ENCODE measurements around the gene VANGL2.
A peak's percentile ranks its signal among the peaks of the same experiment; 100 is the strongest.

VANGL2 gene

GRCh38 chr1:160451859-160452232, 51.5 kb downstream of the VANGL2 start:
- ATAC-seq (replicated peaks): no peak
- peak overlapping the region; percentile 26 to 83 for H3K27ac Mint-ChIP-seq

GRCh38 chr1:160453443-160453842, 53.1 kb downstream of the VANGL2 start:
- Mint-ChIP-seq H3K4me3 (peak overlapping the region; percentile 60 to 73), H3K27me3 (no peaks in the 10 kb centered on the region), H3K27ac (peak overlapping the region; percentile 49 to 92), H3K4me1 (ENCODE audit: low read depth in 2 of 2) (peaks cover 15 to 45% of the 10 kb centered on the region in 2 donors), H3K36me3 (ENCODE audit: insufficient read depth) (no peaks in the 10 kb centered on the region), H3K9me3 (no peaks in the 10 kb centered on the region)
- DNase-seq: no peak
- ATAC-seq (replicated peaks): peak; percentile 85

More at GRCh38 chr1:160451859-160452232, 51.5 kb downstream of the VANGL2 start:
- peak overlapping the region; percentile 41 to 48 for H3K4me3 Mint-ChIP-seq
- no peaks in the 10 kb centered on the region for H3K27me3 Mint-ChIP-seq
- no peak for DNase-seq
- H3K9me3 Mint-ChIP-seq: no peaks in the 10 kb centered on the region
- no peaks in the 10 kb centered on the region for H3K36me3 Mint-ChIP-seq (ENCODE audit: insufficient read depth)
- peaks cover 20 to 52% of the 10 kb centered on the region in 2 donors for H3K4me1 Mint-ChIP-seq (ENCODE audit: low read depth in 2 of 2)

GRCh38 chr1:160454371-160455152, 54.2 kb downstream of the VANGL2 start:
- no peak for ATAC-seq (replicated peaks)
- Mint-ChIP-seq H3K9me3 (no peaks in the 10 kb centered on the region), H3K27me3 (no peaks in the 10 kb centered on the region), H3K4me1 (ENCODE audit: low read depth in 2 of 2) (peaks cover 16 to 51% of the 10 kb centered on the region in 2 donors), H3K27ac (peak overlapping the region in 1 of 2 donors; percentile 85), H3K36me3 (ENCODE audit: insufficient read depth) (no peaks in the 10 kb centered on the region), H3K4me3 (peak overlapping the region in 1 of 2 donors; percentile 34)
- no peak for DNase-seq

- peaks cover 17 to 54% of the 10 kb centered on the region in 2 donors for H3K4me1 Mint-ChIP-seq (ENCODE audit: low read depth in 2 of 2)
- H3K27me3 Mint-ChIP-seq: no peaks in the 10 kb centered on the region
- H3K4me3 Mint-ChIP-seq: peak overlapping the region; percentile 24 to 34
- no peak for ATAC-seq (replicated peaks)
- no peaks in the 10 kb centered on the region for H3K9me3 Mint-ChIP-seq
- H3K27ac Mint-ChIP-seq: peak overlapping the region in 1 of 2 donors; percentile 85
- H3K36me3 Mint-ChIP-seq (ENCODE audit: insufficient read depth): no peaks in the 10 kb centered on the region
- DNase-seq: no peak
Measured at GRCh38 chr1:160455153-160455517, 54.8 kb downstream of the VANGL2 start.

GRCh38 chr1:160459056-160459455, 58.7 kb downstream of the VANGL2 start:
- no peak for ATAC-seq (replicated peaks)
- Mint-ChIP-seq H3K4me1 (ENCODE audit: low read depth in 2 of 2) (peaks cover 23 to 45% of the 10 kb centered on the region in 2 donors), H3K27me3 (no peaks in the 10 kb centered on the region), H3K36me3 (ENCODE audit: insufficient read depth) (no peaks in the 10 kb centered on the region), H3K27ac (peak overlapping the region in 1 of 2 donors; percentile 17), H3K4me3 (no peak overlapping the region), H3K9me3 (no peaks in the 10 kb centered on the region)
- DNase-seq: no peak

- DNase-seq (no peak), ATAC-seq (replicated peaks) (no peak)
- Mint-ChIP-seq H3K4me1 (ENCODE audit: low read depth in 2 of 2) (peaks cover 23 to 47% of the 10 kb centered on the region in 2 donors), H3K27me3 (no peaks in the 10 kb centered on the region), H3K27ac (peak overlapping the region in 1 of 2 donors; percentile 91), H3K4me3 (peak overlapping the region in 1 of 2 donors; percentile 51), H3K36me3 (ENCODE audit: insufficient read depth) (no peaks in the 10 kb centered on the region), H3K9me3 (no peaks in the 10 kb centered on the region)
Measured at GRCh38 chr1:160459687-160460086, 59.3 kb downstream of the VANGL2 start.

- Mint-ChIP-seq H3K9me3 (no peaks in the 10 kb centered on the region), H3K27me3 (no peaks in the 10 kb centered on the region), H3K4me1 (ENCODE audit: low read depth in 2 of 2) (peaks cover 22 to 44% of the 10 kb centered on the region in 2 donors), H3K27ac (peak overlapping the region; percentile 36 to 91), H3K4me3 (peak overlapping the region; percentile 51 to 60), H3K36me3 (ENCODE audit: insufficient read depth) (no peaks in the 10 kb centered on the region)
- DNase-seq (no peak), ATAC-seq (replicated peaks) (no peak)
Measured at GRCh38 chr1:160460214-160460642, 59.9 kb downstream of the VANGL2 start.

GRCh38 chr1:160460683-160461287, 60.4 kb downstream of the VANGL2 start:
- ATAC-seq (replicated peaks): no peak
- H3K4me1 Mint-ChIP-seq (ENCODE audit: low read depth in 2 of 2): peaks cover 18 to 41% of the 10 kb centered on the region in 2 donors
- H3K4me3 Mint-ChIP-seq: peak overlapping the region; percentile 51 to 60
- peaks cover under 1% of the 10 kb centered on the region for H3K36me3 Mint-ChIP-seq (ENCODE audit: insufficient read depth)
- H3K27me3 Mint-ChIP-seq: no peaks in the 10 kb centered on the region
- no peaks in the 10 kb centered on the region for H3K9me3 Mint-ChIP-seq
- DNase-seq: no peak
- H3K27ac Mint-ChIP-seq: peak overlapping the region; percentile 36 to 91

- peaks cover 3% of the 10 kb centered on the region for H3K36me3 Mint-ChIP-seq (ENCODE audit: insufficient read depth)
- ATAC-seq (replicated peaks): no peak
- DNase-seq: no peak
- no peak overlapping the region for H3K4me3 Mint-ChIP-seq
- no peaks in the 10 kb centered on the region for H3K27me3 Mint-ChIP-seq
- H3K27ac Mint-ChIP-seq: no peak overlapping the region
- H3K4me1 Mint-ChIP-seq (ENCODE audit: low read depth in 2 of 2): peaks cover 16 to 47% of the 10 kb centered on the region in 2 donors
- H3K9me3 Mint-ChIP-seq: no peaks in the 10 kb centered on the region
Measured at GRCh38 chr1:160465123-160465522, 64.8 kb downstream of the VANGL2 start.

- Mint-ChIP-seq H3K27me3 (no peaks in the 10 kb centered on the region), H3K4me3 (no peak overlapping the region), H3K4me1 (ENCODE audit: low read depth in 2 of 2) (peaks cover 7 to 35% of the 10 kb centered on the region in 2 donors), H3K36me3 (ENCODE audit: insufficient read depth) (peaks cover 3% of the 10 kb centered on the region), H3K9me3 (no peaks in the 10 kb centered on the region), H3K27ac (no peak overlapping the region)
- no peak for DNase-seq
- ATAC-seq (replicated peaks): no peak
Measured at GRCh38 chr1:160466961-160467360, 66.6 kb downstream of the VANGL2 start.

GRCh38 chr1:160467576-160467975, 67.2 kb downstream of the VANGL2 start:
- ATAC-seq (replicated peaks) (no peak), DNase-seq (no peak)
- Mint-ChIP-seq H3K9me3 (no peaks in the 10 kb centered on the region), H3K27ac (no peak overlapping the region), H3K36me3 (ENCODE audit: insufficient read depth) (peaks cover 3% of the 10 kb centered on the region), H3K4me1 (ENCODE audit: low read depth in 2 of 2) (peaks cover 7 to 35% of the 10 kb centered on the region in 2 donors), H3K4me3 (no peak overlapping the region), H3K27me3 (no peaks in the 10 kb centered on the region)

- Mint-ChIP-seq H3K36me3 (ENCODE audit: insufficient read depth) (no peaks in the 10 kb centered on the region), H3K4me3 (no peak overlapping the region), H3K27ac (no peak overlapping the region), H3K27me3 (no peaks in the 10 kb centered on the region), H3K9me3 (no peaks in the 10 kb centered on the region), H3K4me1 (ENCODE audit: low read depth in 2 of 2) (peaks cover 0 to 16% of the 10 kb centered on the region in 2 donors)
- ATAC-seq (replicated peaks): peak; percentile 71
- DNase-seq: no peak
Measured at GRCh38 chr1:160471253-160471652, 70.9 kb downstream of the VANGL2 start.

- Mint-ChIP-seq H3K27me3 (no peaks in the 10 kb centered on the region), H3K36me3 (ENCODE audit: insufficient read depth) (no peaks in the 10 kb centered on the region), H3K4me3 (no peak overlapping the region), H3K9me3 (no peaks in the 10 kb centered on the region), H3K27ac (no peak overlapping the region), H3K4me1 (ENCODE audit: low read depth in 2 of 2) (peaks cover 0 to 7% of the 10 kb centered on the region in 2 donors)
- no peak for DNase-seq
- ATAC-seq (replicated peaks): no peak
Measured at GRCh38 chr1:160472112-160472511, 71.7 kb downstream of the VANGL2 start.

Data from effector memory CD8-positive, alpha-beta T cell (primary cell).